NCI-H2227 (cell line): ENCODE measurements around the gene HIBADH.
"Not testable (repeated sequence)": the region's sequence is repeated elsewhere in the genome, so short reads cannot be mapped to it uniquely, and the experiment has no call there.

Experiments used
- DNase-seq: peaks from one replicate; lab custom pipeline; 2025; ENCODE audit not compliant: unreplicated experiment; lab: John Stamatoyannopoulos, UW

Gene HIBADH

DNA sequence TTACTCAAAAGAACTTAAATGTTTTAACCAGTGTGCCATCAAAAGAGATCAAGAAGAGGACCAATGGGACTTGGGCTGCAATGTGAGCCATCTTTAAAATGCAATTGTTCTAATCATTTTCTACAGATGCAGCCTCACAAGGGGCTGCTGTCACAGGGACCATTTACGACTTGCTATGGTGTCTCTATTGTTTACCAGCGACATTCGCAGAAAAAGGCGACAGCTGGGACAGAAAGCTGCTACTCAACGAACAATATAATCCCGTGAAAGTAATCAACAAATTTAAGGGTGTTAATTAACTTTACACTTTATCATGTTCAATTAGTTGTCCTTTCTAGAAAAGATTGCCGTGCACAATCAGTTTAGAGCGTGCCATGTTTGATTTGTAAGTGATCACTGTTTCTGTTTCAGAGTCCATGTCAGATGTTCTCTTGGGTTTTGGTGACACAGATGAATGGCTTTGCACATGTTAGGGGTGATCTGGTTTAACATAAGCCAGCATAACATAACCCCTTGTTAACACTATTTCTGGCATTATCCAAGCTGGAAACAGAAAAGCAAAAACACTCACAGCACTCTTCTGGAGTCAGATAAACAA is 110.8 kb downstream of the HIBADH start:
- DNase-seq, result no peak

DNA sequence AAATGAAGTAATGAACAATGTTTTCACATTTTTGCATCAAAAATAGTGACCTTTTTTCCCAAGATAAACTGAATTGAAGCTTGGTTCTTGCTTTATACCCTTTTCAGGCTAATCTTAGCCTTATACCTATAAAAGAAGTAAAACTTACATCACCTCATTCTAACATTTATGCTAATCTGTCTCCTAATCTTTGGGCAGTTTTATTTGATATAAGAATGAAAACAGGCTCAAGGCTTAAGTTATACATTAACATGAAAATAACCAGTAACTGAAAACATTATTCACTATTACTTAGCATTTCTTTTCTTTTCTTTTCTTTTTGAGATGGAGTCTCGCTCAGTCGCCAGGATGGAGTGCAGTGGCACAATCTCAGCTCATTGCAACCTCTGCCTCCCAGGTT is 113.1 kb downstream of the HIBADH start:
- no peak for DNase-seq

DNA sequence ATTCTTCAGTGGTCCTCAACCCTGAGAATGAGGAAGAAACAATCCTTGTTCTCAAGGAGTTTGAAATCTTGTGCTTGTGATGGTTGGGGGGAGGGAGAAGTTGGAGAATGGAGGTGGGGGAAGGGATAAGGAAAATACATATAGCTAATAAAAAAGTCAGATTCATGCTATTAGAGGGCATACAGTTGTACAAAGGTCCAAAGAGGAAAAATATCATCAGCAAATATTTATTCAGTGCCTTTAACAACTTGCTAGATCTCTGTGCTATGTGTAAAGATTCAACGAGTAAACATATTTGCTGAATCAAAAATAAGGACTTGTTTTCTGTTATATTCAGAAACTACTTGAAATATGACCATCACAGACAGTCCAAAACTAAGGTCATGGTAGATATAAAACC is 114.4 kb downstream of the HIBADH start:
- DNase-seq, result no peak

DNA sequence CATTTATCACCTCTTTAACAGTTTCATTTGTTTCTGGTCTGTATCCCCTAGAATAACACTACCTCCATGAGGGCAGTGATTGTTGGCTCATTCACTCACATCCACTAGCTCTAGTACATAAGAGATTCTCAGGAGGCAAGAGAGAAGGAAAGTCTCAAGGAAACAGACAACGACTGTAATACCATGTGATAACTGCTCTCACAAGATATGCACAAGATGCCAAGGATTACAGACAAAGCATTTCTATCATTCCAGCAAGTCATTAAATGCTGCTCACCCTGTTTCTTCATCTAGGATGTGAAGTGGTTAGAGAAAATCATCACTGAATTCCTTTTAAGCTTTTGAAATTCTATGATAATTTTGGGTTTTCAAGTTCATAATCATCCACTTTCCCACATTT is 115.3 kb downstream of the HIBADH start:
- DNase-seq, result no peak

DNA sequence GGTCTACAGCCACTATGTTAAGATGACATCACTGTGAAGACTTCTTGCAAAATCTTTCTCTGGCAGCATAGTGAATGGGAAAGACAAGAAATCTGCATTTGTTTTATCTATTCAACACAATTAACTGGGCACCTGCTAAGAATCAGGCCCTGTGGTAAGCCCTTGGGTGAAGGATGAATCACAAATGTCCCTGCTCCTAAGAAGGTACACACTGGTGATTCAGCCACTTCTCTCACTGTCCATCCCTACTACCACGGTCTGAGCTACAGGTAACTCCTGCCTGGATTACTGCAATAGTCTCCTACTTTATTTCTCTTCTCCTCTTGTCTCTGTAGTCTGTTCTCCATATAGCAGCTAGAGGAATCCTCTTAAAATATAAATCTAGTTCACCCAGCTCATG is 116.1 kb downstream of the HIBADH start:
- DNase-seq, result no peak

DNA sequence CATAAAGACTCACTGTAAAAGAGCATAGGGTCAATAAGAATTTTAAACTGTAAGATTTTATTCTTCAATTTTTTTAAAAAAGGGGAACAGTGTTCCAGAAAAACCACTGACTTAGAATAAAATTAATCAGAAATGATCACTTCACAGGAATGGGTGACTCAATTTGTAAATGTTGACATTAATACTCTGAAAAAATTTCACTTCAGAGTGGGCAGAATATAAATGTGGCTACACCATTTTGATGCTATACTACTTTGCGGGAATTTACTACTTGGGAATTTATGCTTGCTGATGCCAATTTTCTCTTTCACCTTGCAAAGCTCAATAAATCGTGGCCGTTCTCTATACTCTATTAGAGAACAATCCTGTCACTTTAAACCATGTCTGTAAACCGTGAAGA is 126.9 kb downstream of the HIBADH start:
- no peak for DNase-seq

DNA sequence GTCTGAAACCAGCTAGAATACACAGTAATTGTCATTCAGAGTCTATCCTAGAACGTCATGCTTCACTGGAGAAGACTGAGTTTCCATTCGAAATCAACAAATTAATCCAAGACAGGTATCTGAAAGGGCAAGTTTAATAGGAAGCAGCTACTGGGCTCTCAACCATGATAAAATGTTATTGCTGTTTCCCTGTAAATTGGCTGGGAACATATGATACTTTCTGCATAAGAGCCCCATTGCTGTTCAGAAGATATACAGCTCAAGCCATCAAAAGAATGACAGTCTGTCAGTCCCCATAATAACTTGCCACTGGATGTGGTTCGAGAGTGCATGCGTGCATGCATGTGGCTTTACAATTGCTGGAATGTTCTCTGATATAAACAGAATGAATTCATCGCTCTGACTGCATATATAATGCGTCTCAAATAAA is 129.0 kb downstream of the HIBADH start:
- DNase-seq, result no peak

DNA sequence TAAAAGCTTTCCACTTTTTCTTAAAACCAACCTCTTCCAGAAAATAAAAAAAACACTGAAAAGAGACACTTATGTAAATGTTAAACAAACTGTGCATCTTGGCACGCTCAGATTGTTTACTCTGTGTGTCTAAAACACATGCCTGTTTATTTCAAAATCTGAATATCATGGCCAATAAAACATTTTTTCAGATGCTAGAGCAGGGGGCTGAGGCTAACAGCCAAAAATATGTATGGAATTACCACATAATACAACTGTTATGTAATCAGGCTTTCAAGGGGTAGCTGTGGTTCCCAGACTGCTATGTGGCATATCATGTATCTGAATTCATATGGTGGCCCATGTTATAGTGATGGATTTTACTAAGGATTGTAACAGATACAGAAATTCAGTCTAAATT is 130.4 kb downstream of the HIBADH start:
- no peak for DNase-seq

DNA sequence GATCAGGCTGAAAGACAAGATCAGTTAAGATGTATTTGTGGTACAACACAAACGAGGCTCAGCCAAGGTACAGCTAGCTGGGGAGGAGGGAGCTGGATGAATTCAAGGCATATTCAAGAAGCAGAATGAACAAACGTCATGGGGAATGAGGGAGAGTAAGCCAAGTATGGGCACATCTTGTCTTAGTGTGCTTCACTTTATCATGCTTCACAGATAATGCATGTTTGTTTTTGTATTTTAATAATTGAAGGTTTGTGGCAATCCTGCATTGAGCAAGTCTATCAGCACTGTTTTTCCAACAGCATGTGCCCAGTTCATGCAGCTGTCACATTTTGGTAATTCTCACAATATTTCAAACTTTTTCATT is 135.4 kb downstream of the HIBADH start:
- DNase-seq, result no peak

DNA sequence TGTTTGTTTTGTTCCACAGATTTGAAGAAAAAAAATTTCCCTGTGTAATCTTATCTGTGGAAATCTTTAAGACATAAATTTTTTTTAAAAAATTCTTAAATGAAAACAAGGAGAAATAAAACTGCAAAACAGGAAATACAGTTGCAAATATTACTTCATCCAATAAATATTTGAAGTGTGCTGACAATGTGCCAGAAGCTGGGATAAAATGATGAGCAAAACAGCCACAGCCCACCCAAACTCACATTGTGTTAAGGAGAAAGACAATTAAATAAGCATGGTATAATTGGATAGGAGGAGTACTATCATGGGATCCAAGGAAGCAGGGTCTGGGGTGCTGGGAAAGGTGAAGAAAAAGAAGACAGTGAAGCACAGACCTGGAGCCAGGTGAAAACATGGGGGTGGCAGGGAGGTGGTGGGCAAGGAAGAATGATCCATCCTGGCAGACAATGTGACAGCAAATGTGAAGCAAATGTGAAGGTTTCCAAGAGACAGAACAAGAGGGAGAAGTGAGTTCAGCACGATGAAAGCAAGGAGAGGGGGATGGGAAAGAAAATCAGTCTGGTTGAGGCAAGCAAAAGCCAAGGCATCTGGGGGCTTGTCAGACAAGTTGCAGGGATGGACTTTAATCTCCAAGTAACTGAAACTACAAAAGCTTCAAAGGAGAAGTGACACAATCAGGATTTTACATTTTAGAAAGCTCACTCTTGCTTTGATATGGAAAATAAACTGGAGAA is 135.9 kb downstream of the HIBADH start:
- DNase-seq, result no peak

DNA sequence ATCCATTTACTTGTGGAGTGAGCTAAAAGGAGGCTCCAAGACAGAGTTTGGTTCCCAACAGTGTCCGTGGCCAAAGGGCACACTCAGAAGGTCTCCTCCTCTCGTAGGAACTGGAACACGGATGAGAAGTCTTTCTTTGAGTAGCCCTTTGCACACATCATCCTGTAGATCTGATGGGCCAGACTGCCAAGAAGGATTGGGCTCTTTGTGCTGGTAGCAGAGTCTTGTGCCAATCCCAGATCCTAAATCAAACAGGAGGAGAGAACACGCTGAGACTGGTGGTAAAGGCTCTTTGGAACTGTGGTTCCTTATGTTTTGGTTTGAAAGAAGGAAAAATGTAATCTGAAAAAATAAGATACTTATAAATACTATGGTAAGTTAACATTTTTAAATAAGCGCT is 136.6 kb downstream of the HIBADH start:
- no peak for DNase-seq

DNA sequence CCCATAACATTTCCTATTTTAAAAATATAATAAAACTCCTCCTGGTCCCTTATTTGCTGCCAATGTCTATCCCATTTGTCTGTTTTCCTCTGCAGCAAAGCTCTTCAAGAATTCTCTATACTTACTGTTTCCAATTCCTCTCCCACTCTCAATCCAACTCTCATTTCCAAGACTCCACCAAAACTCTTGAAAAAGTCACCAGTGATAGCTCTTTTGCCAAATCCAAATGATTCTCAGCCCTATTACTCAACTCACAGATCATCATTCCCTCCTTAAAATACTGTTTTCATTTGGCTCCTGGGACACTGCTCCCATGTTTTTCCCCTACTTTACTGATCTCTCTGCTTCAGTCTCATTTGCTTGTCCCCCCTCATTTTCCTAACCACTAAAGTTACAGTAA is 139.4 kb downstream of the HIBADH start:
- no peak for DNase-seq

DNA sequence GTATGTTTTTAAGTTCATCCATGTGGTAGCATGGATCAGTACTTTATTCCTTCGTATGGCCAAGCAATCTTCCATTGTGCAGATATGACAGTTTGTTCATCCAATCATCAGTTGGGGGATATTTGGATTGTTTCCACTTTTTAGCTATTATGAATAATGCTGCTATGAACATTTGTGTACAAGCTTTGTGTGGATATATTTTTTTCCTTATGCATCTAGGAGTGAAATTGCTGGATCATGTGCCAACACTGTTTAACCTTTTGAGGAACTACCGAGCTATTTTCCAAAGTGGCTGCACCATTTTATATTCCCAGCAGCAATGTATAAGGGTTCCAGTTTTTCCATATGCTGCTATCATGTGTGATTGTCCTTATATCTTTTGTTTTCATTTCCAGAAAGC is 140.1 kb downstream of the HIBADH start:
- no peak for DNase-seq

DNA sequence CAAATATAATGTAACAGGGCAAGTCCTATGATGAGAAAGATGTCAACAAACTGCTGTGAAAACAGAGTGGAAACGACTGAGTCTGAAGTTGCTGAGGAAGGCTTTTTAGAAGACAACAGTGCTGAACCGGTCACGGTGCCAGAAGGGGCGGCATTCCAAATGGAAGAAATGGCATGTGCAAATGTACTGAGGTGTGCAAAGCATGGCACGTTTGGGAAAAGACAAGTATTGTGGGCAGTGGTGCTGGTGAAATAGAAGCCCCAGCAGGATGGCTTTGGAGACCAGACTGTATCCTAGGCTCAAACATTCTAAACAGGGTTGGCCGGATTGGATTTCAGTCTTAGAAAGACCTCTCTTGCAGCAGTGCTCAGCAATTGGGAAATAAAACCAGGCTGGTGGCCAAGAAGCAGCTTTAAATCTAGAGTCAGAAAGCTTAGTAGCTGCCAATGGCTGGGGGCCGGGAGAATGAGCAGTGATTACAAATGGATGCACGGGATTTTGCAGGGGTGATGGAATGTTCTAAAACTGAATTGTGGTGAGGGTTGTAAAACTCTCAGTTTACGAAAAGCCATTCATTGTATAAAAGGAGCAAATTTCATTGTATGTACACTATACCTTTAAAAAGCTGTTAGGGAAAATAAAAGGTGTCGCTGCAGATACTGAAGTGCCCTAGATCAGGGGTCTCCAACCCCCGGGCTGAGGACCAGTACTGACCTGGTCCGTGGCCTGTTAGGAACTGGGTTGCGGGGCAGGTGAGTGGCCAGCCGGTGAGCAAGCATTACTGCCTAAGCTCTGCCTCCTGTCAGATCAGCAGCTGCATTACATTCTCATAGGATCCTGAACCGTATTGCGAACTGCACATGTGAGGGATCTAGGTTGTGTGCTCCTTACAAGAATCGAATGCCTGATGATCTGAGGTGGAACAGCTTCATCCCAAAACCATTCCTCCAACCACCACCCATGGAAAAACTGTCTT is 141.6 kb downstream of the HIBADH start:
- no peak for DNase-seq

DNA sequence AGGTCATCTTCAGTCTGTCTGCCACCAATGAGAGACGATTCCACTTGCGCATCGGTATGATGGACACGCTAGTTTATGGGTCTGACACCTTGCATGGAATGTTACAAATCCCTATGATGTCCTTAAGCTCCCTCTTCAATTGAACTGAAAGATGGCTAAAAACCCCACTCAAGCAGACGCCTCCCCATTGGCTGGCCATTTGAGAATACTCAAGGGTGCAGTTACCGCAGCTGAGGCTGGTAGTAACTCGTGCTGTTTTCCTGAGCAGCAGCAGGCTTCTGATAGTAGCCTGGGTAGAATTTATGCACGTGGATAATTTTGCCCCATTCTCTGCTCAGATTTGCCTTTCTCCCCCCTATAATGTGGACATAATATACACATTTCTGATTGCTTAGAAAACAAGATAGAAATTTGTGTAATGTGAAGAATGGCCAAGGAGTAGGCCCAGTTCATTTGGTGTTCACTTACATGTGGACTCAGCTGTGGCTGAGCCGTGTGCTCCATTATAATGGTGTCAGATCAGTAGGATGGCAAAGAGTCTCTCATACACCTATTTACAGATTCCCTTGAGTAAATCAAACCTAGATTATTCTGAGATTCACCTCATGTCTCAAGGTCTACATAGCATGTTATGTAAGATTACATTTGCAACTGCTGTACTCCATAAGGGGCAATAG is 142.8 kb downstream of the HIBADH start:
- no peak for DNase-seq

DNA sequence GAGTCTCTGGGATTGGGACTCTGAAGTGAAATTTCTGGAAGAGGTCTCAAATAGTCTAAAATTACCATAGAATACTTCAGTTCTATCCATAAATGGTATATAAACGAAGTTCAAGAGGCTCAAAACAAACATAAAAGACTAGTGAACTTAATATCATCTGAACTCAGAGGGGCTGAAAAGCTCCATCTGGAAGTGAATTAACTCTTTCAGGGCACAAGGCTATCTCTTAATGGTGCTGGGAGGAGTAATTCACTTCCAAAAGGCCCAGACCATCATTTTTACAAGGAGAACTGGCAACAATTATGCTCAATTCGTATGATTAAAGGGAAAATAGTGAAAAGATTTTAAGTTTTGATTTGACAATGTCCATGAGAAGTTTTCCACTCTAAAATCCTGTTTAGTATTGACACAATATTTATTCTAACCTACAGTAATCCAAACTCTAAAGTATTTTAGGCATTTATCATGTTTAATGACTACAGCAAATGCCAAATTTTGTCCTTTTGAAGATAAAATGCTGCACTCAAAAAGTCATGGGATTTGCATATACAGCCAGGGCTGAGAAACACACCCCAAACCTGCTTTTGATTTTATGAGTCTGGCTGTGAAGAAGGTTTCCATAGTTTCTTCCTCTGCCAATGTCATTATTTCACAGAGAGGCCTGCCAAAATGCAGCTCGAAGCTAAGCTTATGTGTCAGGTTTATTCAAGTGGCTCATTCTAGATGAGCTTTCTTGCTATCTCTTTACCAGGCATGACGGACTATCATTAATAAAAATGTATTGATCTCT is 143.9 kb downstream of the HIBADH start:
- no peak for DNase-seq

DNA sequence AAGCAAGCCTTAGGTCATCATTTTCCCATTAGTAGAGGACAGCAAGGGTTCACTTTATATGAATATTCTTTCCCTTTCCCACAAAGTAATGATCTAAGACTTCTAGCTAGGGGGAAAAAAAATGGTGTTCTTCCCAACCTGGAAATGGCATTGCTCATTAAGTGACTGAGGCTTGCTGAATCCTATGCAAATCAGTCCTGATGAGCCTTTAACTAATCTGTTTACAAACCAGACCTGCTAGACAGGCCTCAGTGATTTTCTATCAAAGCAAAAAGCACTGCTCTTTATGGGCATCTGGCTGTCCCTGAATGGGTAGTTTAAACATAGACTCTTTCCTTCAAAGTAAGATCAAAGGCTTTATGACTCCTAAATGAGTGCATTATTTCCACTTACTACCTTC is 146.3 kb downstream of the HIBADH start:
- no peak for DNase-seq

DNA sequence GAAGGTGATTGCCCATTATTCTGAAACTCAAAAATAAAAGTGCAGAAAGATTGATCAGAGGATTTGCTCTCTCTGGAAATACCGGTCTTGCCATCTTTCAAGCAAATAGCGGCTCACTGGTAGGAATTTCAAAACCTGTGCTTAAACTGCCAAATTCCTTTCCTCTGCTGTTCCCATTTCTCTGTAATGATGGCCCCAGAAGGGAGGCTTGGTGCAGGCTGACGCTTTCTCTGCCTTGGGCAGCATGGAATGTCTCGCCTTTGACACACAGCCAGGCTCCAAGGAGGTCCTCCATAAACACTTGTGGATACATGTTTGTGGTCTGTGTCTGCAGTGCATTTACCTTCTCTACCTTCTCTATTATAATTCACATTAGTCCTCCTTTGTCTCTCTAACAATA is 146.8 kb downstream of the HIBADH start:
- no peak for DNase-seq

DNA sequence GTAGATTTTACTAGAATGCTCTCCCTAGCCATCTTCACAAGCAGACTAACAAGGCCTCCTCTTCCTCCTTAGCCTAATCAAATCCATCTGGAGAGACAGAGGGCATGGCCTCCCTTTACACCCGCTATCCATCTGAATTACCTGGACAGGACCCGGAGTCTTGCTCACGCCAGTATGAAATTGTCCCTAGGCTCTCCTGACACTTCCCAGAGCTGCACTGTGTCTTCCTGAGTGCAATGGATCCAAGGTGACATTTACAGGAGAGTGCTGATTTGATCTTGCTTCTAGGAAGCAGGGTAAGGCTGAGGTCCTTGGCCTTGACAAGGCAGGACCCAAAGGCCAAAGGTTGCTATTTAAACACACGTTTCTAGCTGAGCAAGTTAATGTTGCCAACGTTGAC is 147.8 kb downstream of the HIBADH start:
- DNase-seq, result no peak

DNA sequence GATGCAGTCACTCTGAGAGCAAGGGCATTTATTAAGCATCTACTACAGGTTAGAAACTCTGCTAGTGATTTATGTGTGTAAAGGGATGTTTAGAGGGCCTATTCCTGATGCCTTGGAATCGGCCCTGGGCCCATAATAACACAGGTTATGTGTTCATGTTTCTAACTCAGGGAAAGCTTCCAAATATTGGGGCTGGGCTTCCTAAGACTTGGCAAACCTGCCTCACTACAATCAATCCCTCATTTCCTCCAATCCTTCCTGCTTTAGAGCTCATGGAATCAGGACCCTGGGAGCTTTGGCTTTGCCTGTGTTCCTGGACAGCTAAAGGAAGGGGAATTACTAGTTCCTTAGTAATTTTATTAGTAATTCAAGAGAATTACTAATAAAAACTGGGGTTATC is 148.8 kb downstream of the HIBADH start:
- DNase-seq, result no peak

DNA sequence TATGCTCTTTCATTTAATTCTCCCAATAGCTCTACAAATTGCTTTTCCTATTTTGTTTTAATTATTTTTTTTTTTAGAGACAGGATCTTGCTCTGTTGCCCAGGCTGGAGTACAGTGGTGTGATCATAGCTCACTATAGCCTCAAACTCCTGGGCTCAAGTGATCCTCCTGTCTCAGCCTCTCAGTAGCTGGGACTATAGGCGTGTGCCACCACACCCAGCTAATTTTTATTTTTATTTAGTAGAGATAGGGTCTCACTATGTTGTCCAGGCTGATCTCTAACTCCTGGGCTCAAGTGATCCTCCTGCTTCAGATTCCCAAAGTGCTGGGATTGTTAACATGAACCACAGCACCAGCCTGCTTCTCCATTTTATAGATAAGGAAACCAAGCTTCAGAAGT is 151.3 kb downstream of the HIBADH start:
- not testable (repeated sequence) for DNase-seq
